Measurements from ENCODE around the gene ENAM. TPM values are rescaled to one million over a fixed set of nuclear protein-coding genes. Genes with fewer than 3 reads are reported as not detected.

ENAM gene
- total and polyA plus RNA-seq, 2 experiments from 2014 or later, result not detected

DNA sequence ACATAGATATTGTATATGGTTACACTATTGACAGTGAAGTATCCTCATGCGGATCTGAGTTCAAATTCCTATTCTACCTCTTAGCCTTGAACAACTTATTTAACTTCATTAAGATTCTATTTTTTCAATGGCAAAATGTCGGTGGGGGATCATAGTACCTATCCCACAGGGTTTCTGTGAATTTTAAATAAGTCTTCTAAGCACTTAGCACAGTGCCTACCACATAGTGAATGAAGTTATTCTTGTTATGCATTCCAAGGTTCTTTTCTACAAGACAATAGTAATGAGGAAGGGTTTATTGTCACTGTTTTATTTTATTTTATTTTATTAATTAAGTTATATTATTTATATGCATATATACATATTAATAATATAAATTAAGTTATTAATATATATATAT, 8.8 kb upstream of the ENAM start:
- no peaks in the 10 kb centered on the region for H3K27me3 Mint-ChIP-seq (ENCODE audit: insufficient read depth, low read depth, poor library complexity)
- H3K9me3 Mint-ChIP-seq, result no peaks in the 10 kb centered on the region
- TF ChIP-seq, protein P1, sequence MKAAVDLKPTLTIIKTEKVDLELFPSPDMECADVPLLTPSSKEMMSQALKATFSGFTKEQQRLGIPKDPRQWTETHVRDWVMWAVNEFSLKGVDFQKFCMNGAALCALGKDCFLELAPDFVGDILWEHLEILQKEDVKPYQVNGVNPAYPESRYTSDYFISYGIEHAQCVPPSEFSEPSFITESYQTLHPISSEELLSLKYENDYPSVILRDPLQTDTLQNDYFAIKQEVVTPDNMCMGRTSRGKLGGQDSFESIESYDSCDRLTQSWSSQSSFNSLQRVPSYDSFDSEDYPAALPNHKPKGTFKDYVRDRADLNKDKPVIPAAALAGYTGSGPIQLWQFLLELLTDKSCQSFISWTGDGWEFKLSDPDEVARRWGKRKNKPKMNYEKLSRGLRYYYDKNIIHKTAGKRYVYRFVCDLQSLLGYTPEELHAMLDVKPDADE (IDR thresholded peaks at IDR 0.05), result no peak
- TF ChIP-seq, protein P2, sequence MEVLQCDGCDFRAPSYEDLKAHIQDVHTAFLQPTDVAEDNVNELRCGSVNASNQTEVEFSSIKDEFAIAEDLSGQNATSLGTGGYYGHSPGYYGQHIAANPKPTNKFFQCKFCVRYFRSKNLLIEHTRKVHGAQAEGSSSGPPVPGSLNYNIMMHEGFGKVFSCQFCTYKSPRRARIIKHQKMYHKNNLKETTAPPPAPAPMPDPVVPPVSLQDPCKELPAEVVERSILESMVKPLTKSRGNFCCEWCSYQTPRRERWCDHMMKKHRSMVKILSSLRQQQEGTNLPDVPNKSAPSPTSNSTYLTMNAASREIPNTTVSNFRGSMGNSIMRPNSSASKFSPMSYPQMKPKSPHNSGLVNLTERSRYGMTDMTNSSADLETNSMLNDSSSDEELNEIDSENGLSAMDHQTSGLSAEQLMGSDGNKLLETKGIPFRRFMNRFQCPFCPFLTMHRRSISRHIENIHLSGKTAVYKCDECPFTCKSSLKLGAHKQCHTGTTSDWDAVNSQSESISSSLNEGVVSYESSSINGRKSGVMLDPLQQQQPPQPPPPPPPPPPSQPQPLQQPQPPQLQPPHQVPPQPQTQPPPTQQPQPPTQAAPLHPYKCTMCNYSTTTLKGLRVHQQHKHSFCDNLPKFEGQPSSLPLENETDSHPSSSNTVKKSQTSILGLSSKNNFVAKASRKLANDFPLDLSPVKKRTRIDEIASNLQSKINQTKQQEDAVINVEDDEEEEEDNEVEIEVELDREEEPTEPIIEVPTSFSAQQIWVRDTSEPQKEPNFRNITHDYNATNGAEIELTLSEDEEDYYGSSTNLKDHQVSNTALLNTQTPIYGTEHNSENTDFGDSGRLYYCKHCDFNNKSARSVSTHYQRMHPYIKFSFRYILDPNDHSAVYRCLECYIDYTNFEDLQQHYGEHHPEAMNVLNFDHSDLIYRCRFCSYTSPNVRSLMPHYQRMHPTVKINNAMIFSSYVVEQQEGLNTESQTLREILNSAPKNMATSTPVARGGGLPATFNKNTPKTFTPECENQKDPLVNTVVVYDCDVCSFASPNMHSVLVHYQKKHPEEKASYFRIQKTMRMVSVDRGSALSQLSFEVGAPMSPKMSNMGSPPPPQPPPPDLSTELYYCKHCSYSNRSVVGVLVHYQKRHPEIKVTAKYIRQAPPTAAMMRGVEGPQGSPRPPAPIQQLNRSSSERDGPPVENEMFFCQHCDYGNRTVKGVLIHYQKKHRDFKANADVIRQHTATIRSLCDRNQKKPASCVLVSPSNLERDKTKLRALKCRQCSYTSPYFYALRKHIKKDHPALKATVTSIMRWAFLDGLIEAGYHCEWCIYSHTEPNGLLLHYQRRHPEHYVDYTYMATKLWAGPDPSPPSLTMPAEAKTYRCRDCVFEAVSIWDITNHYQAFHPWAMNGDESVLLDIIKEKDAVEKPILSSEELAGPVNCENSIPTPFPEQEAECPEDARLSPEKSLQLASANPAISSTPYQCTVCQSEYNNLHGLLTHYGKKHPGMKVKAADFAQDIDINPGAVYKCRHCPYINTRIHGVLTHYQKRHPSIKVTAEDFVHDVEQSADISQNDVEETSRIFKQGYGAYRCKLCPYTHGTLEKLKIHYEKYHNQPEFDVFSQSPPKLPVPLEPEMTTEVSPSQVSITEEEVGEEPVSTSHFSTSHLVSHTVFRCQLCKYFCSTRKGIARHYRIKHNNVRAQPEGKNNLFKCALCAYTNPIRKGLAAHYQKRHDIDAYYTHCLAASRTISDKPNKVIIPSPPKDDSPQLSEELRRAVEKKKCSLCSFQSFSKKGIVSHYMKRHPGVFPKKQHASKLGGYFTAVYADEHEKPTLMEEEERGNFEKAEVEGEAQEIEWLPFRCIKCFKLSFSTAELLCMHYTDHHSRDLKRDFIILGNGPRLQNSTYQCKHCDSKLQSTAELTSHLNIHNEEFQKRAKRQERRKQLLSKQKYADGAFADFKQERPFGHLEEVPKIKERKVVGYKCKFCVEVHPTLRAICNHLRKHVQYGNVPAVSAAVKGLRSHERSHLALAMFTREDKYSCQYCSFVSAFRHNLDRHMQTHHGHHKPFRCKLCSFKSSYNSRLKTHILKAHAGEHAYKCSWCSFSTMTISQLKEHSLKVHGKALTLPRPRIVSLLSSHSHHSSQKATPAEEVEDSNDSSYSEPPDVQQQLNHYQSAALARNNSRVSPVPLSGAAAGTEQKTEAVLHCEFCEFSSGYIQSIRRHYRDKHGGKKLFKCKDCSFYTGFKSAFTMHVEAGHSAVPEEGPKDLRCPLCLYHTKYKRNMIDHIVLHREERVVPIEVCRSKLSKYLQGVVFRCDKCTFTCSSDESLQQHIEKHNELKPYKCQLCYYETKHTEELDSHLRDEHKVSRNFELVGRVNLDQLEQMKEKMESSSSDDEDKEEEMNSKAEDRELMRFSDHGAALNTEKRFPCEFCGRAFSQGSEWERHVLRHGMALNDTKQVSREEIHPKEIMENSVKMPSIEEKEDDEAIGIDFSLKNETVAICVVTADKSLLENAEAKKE (CRISPR knock-in tag; IDR thresholded peaks at IDR 0.05), result no peak
- TF ChIP-seq ZNF114 (CRISPR knock-in tag; IDR thresholded peaks at IDR 0.05) (no peak), REST (IDR thresholded peaks at IDR 0.05; ENCODE audit: unreplicated experiment) (no peak), POLR2AphosphoS5 (IDR thresholded peaks at IDR 0.05; ENCODE audit: low read depth) (no peak), JUNB (IDR thresholded peaks at IDR 0.05; ENCODE audit: unreplicated experiment) (no peak), ZNF331 (CRISPR knock-in tag; IDR thresholded peaks at IDR 0.05; ENCODE audit: low read depth) (no peak), EZH2 (IDR thresholded peaks at IDR 0.05; ENCODE audit: low read depth, unreplicated experiment) (no peak), CREB1 (CRISPR knock-in tag; IDR thresholded peaks at IDR 0.05; ENCODE audit: low read depth) (no peak)
- TF ChIP-seq, protein P3, sequence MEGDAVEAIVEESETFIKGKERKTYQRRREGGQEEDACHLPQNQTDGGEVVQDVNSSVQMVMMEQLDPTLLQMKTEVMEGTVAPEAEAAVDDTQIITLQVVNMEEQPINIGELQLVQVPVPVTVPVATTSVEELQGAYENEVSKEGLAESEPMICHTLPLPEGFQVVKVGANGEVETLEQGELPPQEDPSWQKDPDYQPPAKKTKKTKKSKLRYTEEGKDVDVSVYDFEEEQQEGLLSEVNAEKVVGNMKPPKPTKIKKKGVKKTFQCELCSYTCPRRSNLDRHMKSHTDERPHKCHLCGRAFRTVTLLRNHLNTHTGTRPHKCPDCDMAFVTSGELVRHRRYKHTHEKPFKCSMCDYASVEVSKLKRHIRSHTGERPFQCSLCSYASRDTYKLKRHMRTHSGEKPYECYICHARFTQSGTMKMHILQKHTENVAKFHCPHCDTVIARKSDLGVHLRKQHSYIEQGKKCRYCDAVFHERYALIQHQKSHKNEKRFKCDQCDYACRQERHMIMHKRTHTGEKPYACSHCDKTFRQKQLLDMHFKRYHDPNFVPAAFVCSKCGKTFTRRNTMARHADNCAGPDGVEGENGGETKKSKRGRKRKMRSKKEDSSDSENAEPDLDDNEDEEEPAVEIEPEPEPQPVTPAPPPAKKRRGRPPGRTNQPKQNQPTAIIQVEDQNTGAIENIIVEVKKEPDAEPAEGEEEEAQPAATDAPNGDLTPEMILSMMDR (conservative IDR thresholded peaks at IDR 0.05; ENCODE audit: low read depth in 2 of 2), result no peak
- no peaks in the 10 kb centered on the region for H3K27me3 ChIP-seq (ENCODE audit: insufficient read depth)
- H3K4me1 ChIP-seq (ENCODE audit: insufficient read depth), result no peaks in the 10 kb centered on the region; the same call in 1 of the 2 replicates
- H3K9me2 ChIP-seq (ENCODE audit: insufficient read depth), result no peaks in the 10 kb centered on the region
- H4K20me1 ChIP-seq (replicated peaks; ENCODE audit: insufficient read depth), result no peaks in the 10 kb centered on the region; the same call in 1 of the 2 replicates
- no peak overlapping the region for H2AFZ ChIP-seq
- DNase-seq (ENCODE audit: low spot score) (no peak), ATAC-seq (no peak)
- H3K4me2 ChIP-seq, result no peak overlapping the region
- H3K36me3 Mint-ChIP-seq (ENCODE audit: low read depth), result no peaks in the 10 kb centered on the region; the same call in 2 of the 3 replicates
- H3K4me1 Mint-ChIP-seq, result no peaks in the 10 kb centered on the region; the same call in 2 of the 3 replicates
- H3K4me3 ChIP-seq, result no peak overlapping the region
- H3K27ac Mint-ChIP-seq, result no peak overlapping the region
- no peak overlapping the region for H3K27ac ChIP-seq (ENCODE audit: low read depth)
- H3K4me3 Mint-ChIP-seq, result no peak overlapping the region
- H3K79me2 ChIP-seq (replicated peaks; ENCODE audit: insufficient read depth), result no peaks in the 10 kb centered on the region
- H3K36me3 ChIP-seq (ENCODE audit: insufficient read depth), result no peaks in the 10 kb centered on the region
- no peaks in the 10 kb centered on the region for H3F3A ChIP-seq (replicated peaks; ENCODE audit: low read depth)
